H9 (cell line): ENCODE data around the gene PPA1. TPM values are rescaled to one million over a fixed set of nuclear protein-coding genes. Genes with fewer than 3 reads are reported as not detected.

Source experiments
- DNase-seq: peaks from one replicate; pipeline ENCODE4 v3.0.0-alpha.2; 2017
- H2AFZ ChIP-seq: one replicate; pipeline ENCODE4 v1.6.1; 2013; ENCODE audit warnings: mild to moderate bottlenecking, low read length, control low read depth, moderate library complexity
- H2AK5ac ChIP-seq: 2 replicates; pipeline ENCODE4 v1.6.1; 2013; ENCODE audit warnings: low read length, control low read depth, mixed read lengths; ENCODE audit not compliant: insufficient read length
- H2BK120ac ChIP-seq: one replicate; pipeline ENCODE4 v1.6.1; 2013; ENCODE audit warnings: low read depth, mild to moderate bottlenecking, low read length, control low read depth, inconsistent platforms; ENCODE audit not compliant: poor library complexity, severe bottlenecking
- H2BK12ac ChIP-seq: 2 replicates; pipeline ENCODE4 v1.6.1; 2013; ENCODE audit warnings: low read length, control low read depth, mixed read lengths, low read depth; ENCODE audit not compliant: insufficient read length
- H2BK15ac ChIP-seq: 2 replicates; pipeline ENCODE4 v1.6.1; 2013; ENCODE audit warnings: low read depth, low read length, control low read depth
- H2BK20ac ChIP-seq: one replicate; pipeline ENCODE4 v1.6.1; 2013; ENCODE audit warnings: low read depth, mild to moderate bottlenecking, low read length, control low read depth, inconsistent platforms; ENCODE audit not compliant: poor library complexity, severe bottlenecking
- H2BK5ac ChIP-seq: 2 replicates; pipeline ENCODE4 v1.6.1; 2013; ENCODE audit warnings: low read length, control low read depth, mixed read lengths; ENCODE audit not compliant: insufficient read length
- H3K14ac ChIP-seq: 2 replicates; pipeline ENCODE4 v1.6.1; 2013; ENCODE audit warnings: low read length, control low read depth; ENCODE audit not compliant: insufficient read depth
- H3K18ac ChIP-seq: 2 replicates; pipeline ENCODE4 v1.6.1; 2013; ENCODE audit warnings: low read depth, mild to moderate bottlenecking, mixed read lengths, low read length, control low read depth; ENCODE audit not compliant: insufficient read length
- H3K23ac ChIP-seq: 2 replicates; pipeline ENCODE4 v1.6.1; 2013; ENCODE audit warnings: low read length, control low read depth, mixed read lengths, low read depth; ENCODE audit not compliant: insufficient read length
- H3K23me2 ChIP-seq: 2 replicates; pipeline ENCODE4 v1.6.1; 2013; ENCODE audit warnings: low read depth, mild to moderate bottlenecking, mixed read lengths, low read length, control low read depth; ENCODE audit not compliant: insufficient read length, poor library complexity, severe bottlenecking
- H3K27ac ChIP-seq: 2 replicates; pipeline ENCODE4 v1.5.1; 2013; ENCODE audit warnings: low read length, control low read depth, mixed read lengths, low read depth; ENCODE audit not compliant: insufficient read length
- H3K27me3 ChIP-seq: 2 replicates; pipeline ENCODE4 v1.6.1; 2013; ENCODE audit warnings: low read length, control low read depth, inconsistent platforms; ENCODE audit not compliant: insufficient read depth
- H3K4ac ChIP-seq: 2 replicates; pipeline ENCODE4 v1.6.1; 2013; ENCODE audit warnings: low read depth, mild to moderate bottlenecking, control low read depth, inconsistent platforms, low read length, moderate library complexity
- H3K4me1 ChIP-seq: 2 replicates; pipeline ENCODE4 v1.6.1; 2013; ENCODE audit warnings: low read length, control low read depth, inconsistent platforms; ENCODE audit not compliant: insufficient read depth
- H3K4me2 ChIP-seq: 2 replicates; pipeline ENCODE4 v1.6.1; 2013; ENCODE audit warnings: low read length, control low read depth, mixed read lengths; ENCODE audit not compliant: insufficient read length, insufficient read depth
- H3K56ac ChIP-seq: 2 replicates; pipeline ENCODE4 v1.6.1; 2013; ENCODE audit warnings: low read depth, mild to moderate bottlenecking, mixed read lengths, low read length, control low read depth; ENCODE audit not compliant: insufficient read length
- H3K79me1 ChIP-seq: 2 replicates; pipeline ENCODE4 v1.6.1; 2013; ENCODE audit warnings: low read depth, mild to moderate bottlenecking, moderate library complexity, low read length, control low read depth, inconsistent platforms; ENCODE audit not compliant: insufficient read depth, poor library complexity, severe bottlenecking
- H3K79me2 ChIP-seq: 2 replicates; pipeline ENCODE4 v1.6.1; 2013; ENCODE audit warnings: low read length, control low read depth, inconsistent platforms; ENCODE audit not compliant: insufficient read depth
- H3K9ac ChIP-seq: 2 replicates; pipeline ENCODE4 v1.6.1; 2013; ENCODE audit warnings: low read length, control low read depth, mixed read lengths; ENCODE audit not compliant: insufficient read length; ENCODE audit errors: extremely low read depth
- H3K9me3 ChIP-seq: one replicate; pipeline ENCODE4 v1.6.1; 2013; ENCODE audit warnings: low read depth, low read length, inconsistent platforms; ENCODE audit not compliant: control insufficient read depth
- H3T11ph ChIP-seq: one replicate; pipeline ENCODE4 v1.6.1; 2013; ENCODE audit warnings: mild to moderate bottlenecking, low read length, control low read depth, inconsistent platforms
- H4K20me1 ChIP-seq: one replicate; pipeline ENCODE4 v1.6.1; 2013; ENCODE audit not compliant: control insufficient read depth, insufficient read length, insufficient read depth
- H4K5ac ChIP-seq: 2 replicates; pipeline ENCODE4 v1.6.1; 2013; ENCODE audit warnings: low read depth, mild to moderate bottlenecking, mixed read lengths, low read length, control low read depth; ENCODE audit not compliant: insufficient read length
- H4K8ac ChIP-seq: replicated peaks from 2 replicates; pipeline ENCODE4 v1.6.1; 2013; ENCODE audit warnings: low read length, control low read depth, mixed read lengths, low read depth; ENCODE audit not compliant: insufficient read length
- H4K91ac ChIP-seq: 2 replicates; pipeline ENCODE4 v1.6.1; 2013; ENCODE audit warnings: low read depth, mild to moderate bottlenecking, moderate library complexity, mixed read lengths, low read length, control low read depth; ENCODE audit not compliant: insufficient read length
- H3K27ac Mint-ChIP-seq, 3 experiments: 2 replicates in 2 of 3; 3 replicates in 1 of 3; pipeline ENCODE4 v1.8.0; 2020 to 2021; ENCODE audit warnings: mixed read lengths in 3 of 3, mild to moderate bottlenecking in 1 of 3, moderate library complexity in 1 of 3
- H3K27me3 Mint-ChIP-seq: 2 replicates; pipeline ENCODE4 v1.8.0; 2021; ENCODE audit warnings: low read depth, mild to moderate bottlenecking, moderate library complexity, mixed read lengths
- H3K36me3 Mint-ChIP-seq, 3 experiments: 2 replicates in 2 of 3; 3 replicates in 1 of 3; pipeline ENCODE4 v1.8.0; 2020 to 2021; ENCODE audit warnings: low read depth in 3 of 3, mixed read lengths in 3 of 3; ENCODE audit not compliant: insufficient read depth in 1 of 3
- H3K4me1 Mint-ChIP-seq, 2 experiments: 2 replicates each; pipeline ENCODE4 v1.8.0; 2020; ENCODE audit warnings: mixed read lengths in 2 of 2
- H3K4me3 Mint-ChIP-seq, 2 experiments: 2 replicates in 1 of 2; 3 replicates in 1 of 2; pipeline ENCODE4 v1.8.0; 2020 to 2021; ENCODE audit warnings: mild to moderate bottlenecking in 2 of 2, mixed read lengths in 2 of 2, moderate library complexity in 1 of 2
- H3K9me3 Mint-ChIP-seq, 2 experiments: 2 replicates in 1 of 2; 3 replicates in 1 of 2; pipeline ENCODE4 v1.8.0; 2020; ENCODE audit warnings: mild to moderate bottlenecking in 2 of 2, mixed read lengths in 2 of 2, moderate library complexity in 1 of 2
- CTCF ChIP-seq: fragments of 200-600 bp; sonication (generic); conservative IDR thresholded peaks from 3 replicates; pipeline ENCODE4 v1.8.0; 2021; ENCODE audit warnings: antibody characterized with exemption, mild to moderate bottlenecking
- WGBS: extraction: QIAGEN DNeasy Blood & Tissue Kit; methylation state at CpG from one replicate; pipeline ENCODE4 v1.1.7; 2013; ENCODE audit warnings: missing lambda C conversion rate, low lambda C conversion rate, mixed read lengths; ENCODE audit not compliant: insufficient read length; ENCODE audit errors: extremely low coverage; 5-methylcytosine and 5-hydroxymethylcytosine counted together
- total RNA-seq: library from RNA; stranded (reverse); gene quantifications from 2 replicates; pipeline ENCODE4 v1.2.1, GENCODE V29; 2021

The PPA1 gene
- total RNA-seq, 1 experiment from 2014 or later = 115 TPM

GRCh38 chr10:70198696-70199466, 34.3 kb downstream of the PPA1 start:
- no peak overlapping the region for H2BK15ac ChIP-seq
- H3T11ph ChIP-seq = no peak overlapping the region
- H3K18ac ChIP-seq = no peak overlapping the region
- Mint-ChIP-seq H3K27me3 (peaks cover 2% of the 10 kb centered on the region; the same call in 1 of the 2 replicates), H3K4me3 (no peak overlapping the region), H3K4me1 (no peaks in the 10 kb centered on the region), H3K9me3 (no peaks in the 10 kb centered on the region), H3K36me3 (peaks cover 27 to 43% (median 30%) of the 10 kb centered on the region in 3 experiments; a peak in 6 of 7 replicates), H3K27ac (no peak overlapping the region)
- H3K27ac ChIP-seq = no peak overlapping the region
- WGBS = no CpG with 5 or more reads among the region's 5 CpGs
- no peak overlapping the region for H4K5ac ChIP-seq
- H2AK5ac ChIP-seq = no peak overlapping the region
- H3K4ac ChIP-seq = no peak overlapping the region
- no peak overlapping the region for H2BK5ac ChIP-seq
- no peaks in the 10 kb centered on the region for H3K9me3 ChIP-seq
- no peak overlapping the region for H4K8ac ChIP-seq
- no peak overlapping the region for H3K56ac ChIP-seq
- no peak for DNase-seq
- H4K20me1 ChIP-seq = no peaks in the 10 kb centered on the region
- H2AFZ ChIP-seq = no peak overlapping the region
- no peak overlapping the region for H3K14ac ChIP-seq
- H3K23ac ChIP-seq = no peak overlapping the region
- H3K27me3 ChIP-seq = no peaks in the 10 kb centered on the region
- H3K9ac ChIP-seq = no peak overlapping the region
- no peaks in the 10 kb centered on the region for H3K4me1 ChIP-seq
- peak; percentile 38; the same call in 2 of the 3 replicates for TF ChIP-seq CTCF
- no peaks in the 10 kb centered on the region for H3K79me2 ChIP-seq
- H2BK12ac ChIP-seq = no peak overlapping the region
- H2BK20ac ChIP-seq = no peak overlapping the region
- no peak overlapping the region for H3K4me2 ChIP-seq
- H2BK120ac ChIP-seq = no peak overlapping the region
- no peak overlapping the region for H4K91ac ChIP-seq
- no peaks in the 10 kb centered on the region for H3K79me1 ChIP-seq
- no peaks in the 10 kb centered on the region for H3K23me2 ChIP-seq
